Parathyroid adenoma (tissue), 2 donors: Measurements from ENCODE around the gene RXFP3.
"Not testable (repeated sequence)": the region's sequence is repeated elsewhere in the genome, so short reads cannot be mapped to it uniquely, and the experiment has no call there.

Experiments used
- H2AFZ ChIP-seq: fragments of 300-600 bp; sonication (generic); one replicate; pipeline ENCODE4 v1.7.0; 2017; ENCODE audit warnings: antibody characterized with exemption, mild to moderate bottlenecking
- H3K27ac ChIP-seq: fragments of 300-600 bp; sonication (generic); one replicate; pipeline ENCODE4 v1.7.0; 2017
- H3K27me3 ChIP-seq: fragments of 300-600 bp; sonication (generic); one replicate; pipeline ENCODE4 v1.7.0; 2017; ENCODE audit warnings: low read length; ENCODE audit not compliant: control insufficient read depth, insufficient read depth
- H3K36me3 ChIP-seq: fragments of 300-600 bp; sonication (generic); one replicate; pipeline ENCODE4 v1.7.0; 2017; ENCODE audit warnings: low read length; ENCODE audit not compliant: control insufficient read depth, insufficient read depth
- H3K4me1 ChIP-seq: fragments of 300-600 bp; sonication (generic); one replicate; pipeline ENCODE4 v1.7.0; 2017; ENCODE audit warnings: control low read depth
- H3K4me2 ChIP-seq: fragments of 300-600 bp; sonication (generic); one replicate; pipeline ENCODE4 v1.7.0; 2017; ENCODE audit warnings: low read length
- H3K4me3 ChIP-seq: fragments of 300-600 bp; sonication (generic); one replicate; pipeline ENCODE4 v1.7.0; 2017; ENCODE audit warnings: low read depth, low read length
- H3K79me2 ChIP-seq: fragments of 300-600 bp; sonication (generic); one replicate; pipeline ENCODE4 v1.7.0; 2017; ENCODE audit warnings: control low read depth
- H3K9ac ChIP-seq: fragments of 300-600 bp; sonication (generic); one replicate; pipeline ENCODE4 v1.7.0; 2017; ENCODE audit warnings: mild to moderate bottlenecking
- H3K9me3 ChIP-seq: fragments of 300-600 bp; sonication (generic); one replicate; pipeline ENCODE4 v1.7.0; 2017; ENCODE audit warnings: low read length; ENCODE audit not compliant: control insufficient read depth
- CTCF ChIP-seq: fragments of 300-600 bp; sonication (generic); IDR thresholded peaks from one replicate; pipeline ENCODE4 v1.7.0; 2017; ENCODE audit warnings: antibody characterized with exemption, mild to moderate bottlenecking
- donor health status: primary hyperparathyroidism.

The RXFP3 gene

GRCh38 chr5:33941090-33941489 lies 4.9 kb downstream of the RXFP3 start:
- Histone ChIP-seq H3K79me2 (no peaks in the 10 kb centered on the region), H3K9me3 (no peaks in the 10 kb centered on the region), H3K27ac (no peak overlapping the region), H3K4me3 (no peak overlapping the region), H3K4me1 (no peaks in the 10 kb centered on the region), H3K36me3 (no peaks in the 10 kb centered on the region), H3K4me2 (no peak overlapping the region), H3K27me3 (peaks cover 3% of the 10 kb centered on the region), H3K9ac (no peak overlapping the region), H2AFZ (no peak overlapping the region)
- TF ChIP-seq CTCF = no peak

- Histone ChIP-seq H3K9me3 (no peaks in the 10 kb centered on the region), H3K4me2 (no peak overlapping the region), H3K4me1 (no peaks in the 10 kb centered on the region), H2AFZ (no peak overlapping the region), H3K36me3 (no peaks in the 10 kb centered on the region), H3K9ac (no peak overlapping the region), H3K27ac (no peak overlapping the region), H3K79me2 (no peaks in the 10 kb centered on the region), H3K27me3 (peaks cover 3% of the 10 kb centered on the region), H3K4me3 (no peak overlapping the region)
- TF ChIP-seq CTCF = no peak
Observed at GRCh38 chr5:33944543-33945132, 8.5 kb downstream of the RXFP3 start.

GRCh38 chr5:33952175-33952574 lies 16.0 kb downstream of the RXFP3 start:
- H3K4me1 ChIP-seq, H3K79me2 ChIP-seq, H3K27me3 ChIP-seq, H2AFZ ChIP-seq, H3K27ac ChIP-seq, H3K4me2 ChIP-seq, H3K9ac ChIP-seq, H3K36me3 ChIP-seq, H3K4me3 ChIP-seq, H3K9me3 ChIP-seq: not testable (repeated sequence)

GRCh38 chr5:33957577-33958150 lies 21.5 kb downstream of the RXFP3 start:
- H3K36me3 ChIP-seq = no peaks in the 10 kb centered on the region
- H2AFZ ChIP-seq = no peak overlapping the region
- no peaks in the 10 kb centered on the region for H3K27me3 ChIP-seq
- H3K9ac ChIP-seq = no peak overlapping the region
- no peaks in the 10 kb centered on the region for H3K4me1 ChIP-seq
- H3K9me3 ChIP-seq = no peaks in the 10 kb centered on the region
- no peak for TF ChIP-seq CTCF
- no peaks in the 10 kb centered on the region for H3K79me2 ChIP-seq
- no peak overlapping the region for H3K4me3 ChIP-seq
- H3K4me2 ChIP-seq = no peak overlapping the region
- H3K27ac ChIP-seq = no peak overlapping the region

GRCh38 chr5:33958176-33958575 lies 22.0 kb downstream of the RXFP3 start:
- Histone ChIP-seq H2AFZ (no peak overlapping the region), H3K36me3 (no peaks in the 10 kb centered on the region), H3K4me1 (no peaks in the 10 kb centered on the region), H3K79me2 (no peaks in the 10 kb centered on the region), H3K9me3 (no peaks in the 10 kb centered on the region), H3K9ac (no peak overlapping the region), H3K4me3 (no peak overlapping the region), H3K4me2 (no peak overlapping the region), H3K27ac (no peak overlapping the region), H3K27me3 (no peaks in the 10 kb centered on the region)
- TF ChIP-seq CTCF = no peak
